Transverse colon (tissue), 3 donors: Measurements from ENCODE around the gene ING4.

ENCODE experiments used
- EP300 ChIP-seq: sonication (generic); formaldehyde crosslinking; IDR thresholded peaks from one replicate; pipeline ENCODE4 v1.6.1; 2017; ENCODE audit warnings: antibody characterized with exemption, low read depth
- POLR2A ChIP-seq: fragments of 450-650 bp; IDR thresholded peaks from one replicate; pipeline ENCODE4 v1.6.1; 2016; ENCODE audit warnings: antibody characterized with exemption, mild to moderate bottlenecking, moderate library complexity
- TF ChIP-seq, protein P1 (sequence below), 5 experiments: fragments of 200-600 bp in 3 of 5; fragments of 450-650 bp in 2 of 5; sonication (generic) in 3 of 5; IDR thresholded peaks; 1 replicate in 2 of 5; 2 replicates in 3 of 5; pipeline ENCODE4 v1.5.1; 2016 to 2017; ENCODE audit warnings: antibody characterized with exemption in 5 of 5, inconsistent platforms in 3 of 5, mild to moderate bottlenecking in 2 of 5, moderate library complexity in 1 of 5

DNA sequence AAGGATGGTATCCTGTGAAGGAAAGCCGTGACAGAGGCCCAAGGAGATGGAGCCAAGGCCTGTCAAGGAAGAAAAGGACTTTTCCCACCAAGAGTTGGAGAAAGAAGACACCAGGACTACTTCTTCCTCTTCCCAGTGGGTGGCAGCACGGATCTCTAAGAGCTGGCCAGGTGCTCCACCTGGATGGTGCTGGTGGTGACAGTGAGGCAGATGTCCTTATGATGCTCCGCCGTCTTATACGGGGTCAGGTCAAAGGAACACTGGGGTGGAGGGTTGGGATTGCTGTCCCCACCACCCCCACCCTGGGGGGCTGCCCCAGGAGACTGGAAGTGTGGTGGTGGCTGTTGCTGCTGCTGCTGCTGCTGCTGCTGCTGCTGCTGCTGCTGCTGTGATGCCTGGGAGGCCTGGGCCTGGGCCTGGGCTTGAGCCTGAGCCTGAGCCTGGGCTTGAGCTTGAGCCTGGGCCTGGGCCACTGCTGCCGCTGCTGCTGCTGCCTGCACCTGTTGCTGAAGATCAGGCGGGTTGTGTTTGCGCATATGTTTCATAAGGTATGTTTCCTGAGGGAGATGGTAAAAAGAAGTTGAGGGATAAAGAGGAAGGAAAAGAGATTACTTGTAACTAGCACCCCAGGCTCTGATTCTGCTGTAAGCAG, 4.8 kb upstream of the ING4 start:
- TF ChIP-seq, protein P1, sequence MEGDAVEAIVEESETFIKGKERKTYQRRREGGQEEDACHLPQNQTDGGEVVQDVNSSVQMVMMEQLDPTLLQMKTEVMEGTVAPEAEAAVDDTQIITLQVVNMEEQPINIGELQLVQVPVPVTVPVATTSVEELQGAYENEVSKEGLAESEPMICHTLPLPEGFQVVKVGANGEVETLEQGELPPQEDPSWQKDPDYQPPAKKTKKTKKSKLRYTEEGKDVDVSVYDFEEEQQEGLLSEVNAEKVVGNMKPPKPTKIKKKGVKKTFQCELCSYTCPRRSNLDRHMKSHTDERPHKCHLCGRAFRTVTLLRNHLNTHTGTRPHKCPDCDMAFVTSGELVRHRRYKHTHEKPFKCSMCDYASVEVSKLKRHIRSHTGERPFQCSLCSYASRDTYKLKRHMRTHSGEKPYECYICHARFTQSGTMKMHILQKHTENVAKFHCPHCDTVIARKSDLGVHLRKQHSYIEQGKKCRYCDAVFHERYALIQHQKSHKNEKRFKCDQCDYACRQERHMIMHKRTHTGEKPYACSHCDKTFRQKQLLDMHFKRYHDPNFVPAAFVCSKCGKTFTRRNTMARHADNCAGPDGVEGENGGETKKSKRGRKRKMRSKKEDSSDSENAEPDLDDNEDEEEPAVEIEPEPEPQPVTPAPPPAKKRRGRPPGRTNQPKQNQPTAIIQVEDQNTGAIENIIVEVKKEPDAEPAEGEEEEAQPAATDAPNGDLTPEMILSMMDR (IDR thresholded peaks at IDR 0.05), result peak in 1 of 5 experiments; percentile 14
- TF ChIP-seq POLR2A (no peak), EP300 (no peak)
